Ecto neural progenitor cell (in vitro differentiated cells): Measurements from ENCODE around the gene SLC25A42.
A peak's percentile ranks its signal among the peaks of the same experiment; 100 is the strongest.
"Not testable (repeated sequence)": the region's sequence is repeated elsewhere in the genome, so short reads cannot be mapped to it uniquely, and the experiment has no call there.

ENCODE experiments used
- DNase-seq: peaks from one replicate; pipeline ENCODE4 v3.0.0-alpha.2; 2018; ENCODE audit warnings: low spot score

Gene SLC25A42

DNA sequence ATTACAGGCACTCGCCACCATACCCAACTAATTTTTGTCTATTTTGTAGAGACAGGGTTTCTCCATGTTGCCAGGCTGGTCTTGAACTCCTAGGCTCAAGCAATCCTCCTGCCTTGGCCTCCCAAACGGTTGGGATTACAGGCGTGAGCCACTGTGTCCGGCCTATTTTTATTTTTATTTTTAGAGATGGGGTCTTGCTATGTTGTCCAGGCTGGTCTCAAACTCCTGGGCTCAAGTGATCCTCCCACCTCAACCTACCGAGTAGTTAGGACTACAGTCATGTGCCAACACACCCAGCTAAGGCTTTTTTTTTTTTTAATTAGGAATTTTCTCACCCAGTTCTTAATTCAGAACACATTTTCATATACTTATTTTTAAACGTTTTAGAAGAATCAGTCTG is 71.9 kb downstream of the SLC25A42 start:
- not testable (repeated sequence) for DNase-seq

- DNase-seq: no peak
These were observed 73.8 kb downstream of the SLC25A42 start for GRCh38 chr19:19137556-19138108.

- peak; percentile 98 for DNase-seq
These were observed 74.6 kb downstream of the SLC25A42 start, which contains the start of gene TMEM161A for GRCh38 chr19:19138109-19138981. TMEM161A (minus strand) TSS chr19:19138478; CDS start chr19:19138428, 50 bp downstream.

DNA sequence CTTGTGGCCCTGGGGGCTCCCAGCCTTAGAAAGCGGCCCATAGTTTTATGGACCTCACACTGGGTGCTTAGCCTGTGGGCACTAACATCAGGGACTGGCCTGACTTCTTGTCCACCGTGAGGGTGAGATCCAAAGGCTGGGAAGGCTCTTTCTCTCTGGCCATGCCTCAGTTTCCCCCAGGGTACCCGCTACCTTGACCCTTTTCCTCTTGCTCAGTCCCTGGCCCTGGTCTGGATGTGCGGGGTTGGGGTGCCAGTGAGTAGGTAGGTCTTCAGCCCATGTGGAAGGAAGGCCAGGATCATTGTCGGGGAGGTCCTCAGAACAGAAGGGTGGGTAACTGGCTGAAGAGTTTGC is 76.1 kb downstream of the SLC25A42 start:
- no peak for DNase-seq

- DNase-seq: no peak
These were observed 76.7 kb downstream of the SLC25A42 start for GRCh38 chr19:19140476-19140875.

GRCh38 chr19:19142347-19142746 is 78.6 kb downstream of the SLC25A42 start:
- no peak for DNase-seq

DNA sequence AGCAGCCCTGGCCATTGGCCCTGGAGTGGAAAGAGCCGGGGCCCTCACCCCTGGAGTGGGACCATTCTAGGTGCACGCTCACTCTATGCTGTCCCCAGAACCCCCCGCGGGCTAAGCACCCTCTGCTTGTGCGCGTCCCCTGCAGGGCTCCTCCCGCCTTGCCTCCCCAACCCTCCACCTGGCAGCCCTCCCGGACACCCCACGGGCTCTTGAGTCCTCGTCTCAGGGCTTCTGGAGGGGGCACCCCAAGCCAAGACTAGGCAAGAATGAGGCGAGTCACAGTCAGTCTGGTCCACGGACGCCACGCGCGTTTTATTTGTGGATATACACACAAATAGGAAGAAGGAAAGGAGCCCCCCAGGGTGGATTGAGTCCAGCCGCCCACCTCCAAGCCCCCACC is 81.5 kb downstream of the SLC25A42 start:
- DNase-seq: no peak

DNA sequence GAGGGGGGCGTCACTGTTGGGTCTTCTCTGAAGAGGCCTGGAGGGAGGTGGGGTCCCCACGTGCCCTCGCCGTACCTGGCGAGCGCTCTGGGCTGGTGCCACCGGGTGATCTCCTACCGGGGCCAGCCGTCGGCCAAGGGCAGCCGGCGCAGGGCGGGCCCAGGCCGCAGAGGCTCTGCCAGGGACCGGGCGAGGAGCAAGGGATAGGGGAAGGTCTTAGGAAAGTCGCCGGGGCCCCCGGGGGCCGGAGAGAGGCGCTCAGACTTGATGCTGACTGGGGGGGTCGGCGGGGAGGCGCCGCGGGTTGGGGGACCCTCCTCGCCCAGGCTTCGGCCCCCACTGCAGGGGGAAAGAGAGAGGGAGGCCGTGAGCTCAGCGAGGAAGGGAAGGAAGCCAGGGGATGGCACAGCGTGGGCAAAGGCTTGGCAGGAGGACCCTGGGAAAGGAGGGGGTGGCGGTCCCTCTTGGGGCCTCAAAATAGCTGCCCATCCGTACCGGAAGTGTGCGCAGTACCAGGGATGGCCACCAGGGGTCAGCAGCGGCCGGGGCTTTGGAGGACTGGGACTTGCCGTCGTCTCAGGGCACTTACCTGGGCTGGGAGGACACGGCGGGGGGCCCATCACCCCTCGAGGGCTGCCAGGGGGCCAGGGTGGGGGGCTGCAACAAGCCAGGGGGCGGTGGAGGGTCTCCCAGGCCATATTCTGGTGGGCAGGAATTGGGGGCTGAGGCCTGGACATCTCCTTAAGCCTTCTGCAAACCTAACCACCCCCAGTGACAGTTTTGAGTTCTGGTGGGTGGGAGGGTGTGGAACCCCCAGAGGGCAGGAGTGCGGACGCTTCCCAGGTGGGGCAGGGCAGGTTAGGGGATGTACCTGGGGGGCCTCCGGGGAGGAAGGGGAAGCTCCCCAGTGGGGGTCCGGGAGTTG is 82.2 kb downstream of the SLC25A42 start:
- peak; percentile 92 for DNase-seq

DNA sequence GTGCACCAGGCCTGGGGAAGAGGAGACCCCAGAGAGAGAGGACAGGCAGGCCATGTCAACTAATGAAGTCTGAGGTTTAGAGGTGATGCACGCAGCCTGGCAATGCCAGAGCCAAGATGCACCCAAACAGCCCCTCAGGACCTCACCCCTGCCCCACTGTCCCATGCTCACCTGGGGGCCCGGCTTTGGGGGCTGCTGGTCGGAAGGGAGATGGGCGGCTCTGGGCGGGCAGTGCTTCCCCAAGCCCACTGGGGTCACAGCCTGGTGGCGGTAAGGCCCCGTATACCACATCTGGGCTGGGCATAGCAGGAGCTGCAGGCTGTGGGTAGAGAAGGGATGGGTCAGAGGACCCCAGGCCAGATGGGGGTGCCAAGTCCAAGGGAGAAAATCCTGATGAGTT is 83.1 kb downstream of the SLC25A42 start:
- no peak for DNase-seq

DNA sequence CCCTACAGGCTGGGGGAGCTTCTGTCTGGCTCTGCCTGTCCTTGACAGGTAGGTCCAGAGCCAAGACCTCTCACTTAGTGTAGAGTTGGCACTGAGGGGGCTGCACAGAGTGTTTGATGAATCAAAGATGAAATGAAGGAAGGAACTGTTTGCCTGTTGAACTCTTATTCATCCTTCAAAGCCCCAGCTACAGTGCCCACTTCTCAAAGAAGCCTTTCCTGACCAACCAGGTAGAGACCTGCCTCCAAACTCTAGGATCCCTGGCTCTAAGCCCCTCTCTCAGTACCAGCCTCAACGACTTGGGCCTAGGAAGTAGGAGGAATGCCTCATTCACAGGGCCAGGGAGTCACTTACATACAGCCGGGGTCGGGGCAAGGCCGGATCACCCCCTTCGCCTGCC is 83.5 kb downstream of the SLC25A42 start:
- DNase-seq: no peak

DNA sequence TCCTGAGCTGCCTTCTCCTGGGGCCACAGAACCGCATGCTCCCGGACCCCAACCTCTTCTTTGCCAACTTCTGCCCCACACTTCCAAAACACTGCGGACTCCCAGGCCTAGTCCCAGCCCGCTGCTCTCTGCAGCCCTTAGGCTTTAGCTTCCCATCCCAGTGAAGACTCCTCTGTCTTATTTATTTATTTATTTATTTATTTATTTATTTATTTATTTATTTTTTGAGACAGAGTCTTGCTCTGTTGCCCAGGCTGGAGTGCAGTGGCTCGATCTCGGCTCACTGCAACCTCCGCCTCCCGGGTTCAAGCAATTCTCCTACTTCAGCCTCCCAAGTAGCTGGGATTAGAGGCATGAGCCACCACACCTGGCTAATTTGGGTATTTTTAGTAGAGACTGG is 84.7 kb downstream of the SLC25A42 start:
- not testable (repeated sequence) for DNase-seq

GRCh38 chr19:19149435-19149834 is 85.6 kb downstream of the SLC25A42 start:
- no peak for DNase-seq

DNA sequence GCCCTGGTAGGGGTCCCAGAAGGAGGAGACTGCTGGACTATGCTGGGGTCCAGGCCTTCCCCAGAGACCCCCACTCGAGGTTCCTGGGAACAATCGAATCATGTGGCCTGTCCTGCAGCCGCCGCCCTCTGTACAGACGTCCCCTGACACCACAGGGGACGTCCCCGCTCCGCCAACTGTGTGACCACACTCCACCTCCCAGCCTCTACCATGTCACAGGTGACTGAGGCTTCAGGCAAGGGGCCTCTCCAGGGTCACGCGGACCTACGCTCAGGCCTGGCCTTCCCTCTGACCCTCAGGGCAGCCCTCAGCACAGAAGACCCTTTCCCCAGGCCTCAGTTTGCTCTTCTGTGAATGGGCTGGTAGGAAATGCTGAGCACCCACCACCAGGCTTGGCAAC is 87.6 kb downstream of the SLC25A42 start:
- DNase-seq: no peak

GRCh38 chr19:19152668-19153384 is 89.0 kb downstream of the SLC25A42 start:
- DNase-seq: no peak

DNA sequence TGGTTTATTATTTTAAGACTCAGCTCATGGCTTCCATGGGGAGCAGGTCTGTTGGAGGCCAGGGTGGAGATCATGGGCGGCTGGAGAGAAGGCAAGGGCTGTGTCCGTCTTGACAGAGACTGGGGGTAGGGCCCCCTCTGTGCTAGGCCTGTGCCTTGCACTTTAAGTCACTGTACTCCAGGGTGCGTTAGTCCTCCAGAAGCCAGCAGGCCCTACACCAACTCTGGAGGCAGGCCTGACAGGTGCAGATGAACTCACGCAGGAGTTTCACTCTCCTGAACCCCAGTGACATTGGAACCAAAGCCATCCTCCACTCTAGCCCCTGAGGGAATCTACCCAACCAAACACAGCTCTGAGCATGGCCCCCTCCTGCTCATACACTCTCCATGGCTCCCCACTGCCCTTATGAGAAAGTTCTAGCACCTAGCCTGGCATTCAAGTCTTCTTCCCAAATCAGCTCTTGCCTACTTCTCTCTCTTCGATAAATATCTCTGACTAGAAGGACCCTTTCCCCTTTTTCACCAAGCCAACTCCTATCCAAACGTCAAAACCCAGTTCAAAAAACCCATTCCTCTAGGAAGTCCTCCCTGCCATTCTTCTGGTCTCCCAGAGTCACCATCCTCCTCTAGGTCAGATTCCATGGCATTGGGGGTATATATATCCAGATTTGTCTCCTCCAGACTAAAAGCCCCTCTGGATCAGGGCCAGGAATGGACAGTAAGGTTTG is 91.1 kb downstream of the SLC25A42 start:
- no peak for DNase-seq

GRCh38 chr19:19155495-19156219 is 91.9 kb downstream of the SLC25A42 start:
- no peak for DNase-seq

- DNase-seq: no peak
These were observed 94.0 kb downstream of the SLC25A42 start for GRCh38 chr19:19157808-19158207.

DNA sequence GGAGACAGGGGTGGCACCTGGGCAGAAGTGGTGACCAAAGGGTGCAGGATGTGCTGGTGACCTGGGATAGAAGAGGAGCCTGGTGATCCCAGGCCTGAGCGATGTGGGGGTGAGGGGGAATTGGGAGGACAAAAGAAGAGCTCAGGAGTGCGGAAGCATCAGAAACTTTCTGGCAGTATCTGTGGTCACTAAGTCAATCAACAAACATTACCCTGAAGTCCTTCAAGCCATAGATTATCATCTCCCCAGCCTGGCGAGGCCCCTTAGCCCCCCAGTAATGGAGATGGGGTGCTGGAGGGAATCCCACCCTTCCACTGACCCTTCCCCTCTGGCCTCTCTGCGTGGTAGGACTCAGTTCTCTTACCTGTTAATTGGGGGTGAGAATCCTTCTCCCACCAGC is 95.7 kb downstream of the SLC25A42 start:
- no peak for DNase-seq

GRCh38 chr19:19160461-19161035 is 96.8 kb downstream of the SLC25A42 start:
- DNase-seq: no peak

DNA sequence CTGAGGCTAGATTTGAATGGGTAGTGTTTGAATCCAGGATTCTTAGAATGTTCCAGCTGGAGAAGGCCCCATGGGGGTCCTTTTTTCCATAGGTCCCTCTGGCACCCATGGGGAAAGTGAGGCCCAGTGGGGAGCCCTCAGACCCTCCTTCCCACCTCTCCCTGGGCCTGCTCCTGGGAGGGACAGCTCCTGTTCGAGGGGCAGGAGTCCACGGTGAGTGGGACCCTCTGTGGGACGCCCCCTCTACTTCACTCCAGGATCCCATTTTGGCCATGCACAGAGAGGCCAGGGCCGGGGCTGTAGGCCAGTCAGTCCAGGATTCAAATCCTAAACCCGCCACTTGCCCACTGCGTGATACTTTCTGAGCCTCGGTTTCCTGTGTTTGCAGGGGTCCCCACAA is 98.7 kb downstream of the SLC25A42 start:
- no peak for DNase-seq
